NCI-H1694 treated with DMSO at 0.1 percent for 48 hours (cell line): ENCODE results near the gene BABAM2.

Source experiments
- DNase-seq: peaks from one replicate; lab custom pipeline; 2025; lab: John Stamatoyannopoulos, UW

BABAM2 gene

GRCh38 chr2:28345619-28346018, 455.1 kb downstream of the BABAM2 start:
- DNase-seq, result no peak

DNA sequence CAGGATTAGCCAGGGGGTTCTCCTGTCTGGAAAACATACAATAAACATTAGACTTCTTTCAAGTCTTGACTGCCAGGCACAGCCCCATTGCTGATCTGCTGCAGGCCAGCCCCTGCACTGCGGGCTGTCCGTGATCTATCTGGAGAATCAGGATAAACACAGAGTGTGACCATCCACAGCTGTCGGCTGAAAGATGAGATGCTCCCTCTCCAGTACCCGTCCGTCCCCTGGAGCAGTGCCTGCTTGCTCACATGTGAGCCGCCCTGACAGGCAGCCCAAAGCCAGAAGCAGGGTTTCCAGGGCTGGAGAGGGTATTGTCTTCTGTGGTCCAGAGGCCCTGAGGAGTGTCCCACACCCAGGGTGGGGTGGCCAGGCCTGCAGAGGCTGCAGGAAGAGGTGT, 456.1 kb downstream of the BABAM2 start:
- no peak for DNase-seq

GRCh38 chr2:28347193-28347592, 456.7 kb downstream of the BABAM2 start:
- no peak for DNase-seq

- DNase-seq, result no peak
Measured at GRCh38 chr2:28347596-28347995, 457.1 kb downstream of the BABAM2 start.

GRCh38 chr2:28348149-28348567, 457.6 kb downstream of the BABAM2 start:
- DNase-seq, result no peak

GRCh38 chr2:28348921-28349320, 458.4 kb downstream of the BABAM2 start:
- no peak for DNase-seq

- DNase-seq, result no peak
Measured at GRCh38 chr2:28349546-28350165, 459.1 kb downstream of the BABAM2 start.

GRCh38 chr2:28350196-28350595, 459.7 kb downstream of the BABAM2 start:
- no peak for DNase-seq

DNA sequence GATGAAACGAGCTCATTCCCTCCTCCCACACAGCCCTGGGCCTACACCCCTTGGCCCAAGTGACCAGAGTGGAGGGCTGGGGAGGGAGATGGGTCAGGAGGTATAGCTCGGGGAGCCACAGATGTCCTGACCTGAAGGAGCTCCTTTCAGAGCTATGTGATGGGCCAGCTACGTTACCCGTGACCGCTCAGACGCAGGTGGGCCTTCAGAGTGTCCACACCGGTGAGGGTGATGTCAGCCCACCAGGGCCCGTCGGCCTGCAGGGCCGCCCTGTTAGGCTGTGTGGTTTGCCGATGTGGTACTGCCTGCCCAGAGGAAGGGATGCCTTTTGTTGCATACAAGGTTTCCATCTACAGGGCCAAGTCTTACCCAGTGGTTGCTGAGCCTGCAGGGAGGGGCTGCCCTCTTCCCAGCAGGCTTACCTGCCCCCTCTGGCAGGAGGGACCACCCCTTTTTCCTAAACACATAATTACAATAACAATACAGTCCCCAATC, 460.3 kb downstream of the BABAM2 start:
- DNase-seq, result no peak

GRCh38 chr2:28351621-28352020, 461.1 kb downstream of the BABAM2 start:
- no peak for DNase-seq

GRCh38 chr2:28352104-28352503, 461.6 kb downstream of the BABAM2 start:
- DNase-seq, result no peak

GRCh38 chr2:28352610-28353195, 462.2 kb downstream of the BABAM2 start:
- DNase-seq, result no peak

DNA sequence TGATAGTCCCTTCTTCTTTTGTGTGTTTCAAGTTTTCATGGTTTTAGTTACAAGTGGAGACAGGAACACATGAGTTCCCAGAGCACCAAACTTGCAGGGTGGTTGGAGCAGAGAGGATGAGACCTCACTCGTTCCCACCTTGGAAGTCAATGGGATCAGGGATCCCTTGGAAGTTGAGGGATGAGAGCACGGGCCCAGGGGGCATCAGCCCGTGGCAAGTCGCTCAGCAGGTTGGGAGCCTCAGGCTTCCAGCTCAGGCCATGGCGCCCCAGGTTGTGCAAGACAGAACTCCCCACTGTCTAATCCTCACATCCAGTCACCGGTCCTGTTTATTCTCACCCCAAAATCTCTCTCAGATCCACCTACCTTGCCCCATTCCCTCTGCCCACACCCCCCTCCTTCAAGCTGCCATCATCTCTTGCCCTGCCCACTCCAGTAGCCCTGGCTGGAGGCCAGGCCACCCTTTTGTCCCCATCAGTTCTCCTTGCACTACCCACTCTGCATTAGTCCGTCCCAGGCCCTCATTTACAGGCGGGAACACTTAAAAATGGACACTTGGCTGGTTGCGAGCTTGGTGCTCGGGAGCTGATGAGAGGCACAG, 464.5 kb downstream of the BABAM2 start:
- no peak for DNase-seq

- DNase-seq, result no peak
Measured at GRCh38 chr2:28355521-28356094, 465.1 kb downstream of the BABAM2 start.

GRCh38 chr2:28356095-28356911, 465.8 kb downstream of the BABAM2 start:
- no peak for DNase-seq

DNA sequence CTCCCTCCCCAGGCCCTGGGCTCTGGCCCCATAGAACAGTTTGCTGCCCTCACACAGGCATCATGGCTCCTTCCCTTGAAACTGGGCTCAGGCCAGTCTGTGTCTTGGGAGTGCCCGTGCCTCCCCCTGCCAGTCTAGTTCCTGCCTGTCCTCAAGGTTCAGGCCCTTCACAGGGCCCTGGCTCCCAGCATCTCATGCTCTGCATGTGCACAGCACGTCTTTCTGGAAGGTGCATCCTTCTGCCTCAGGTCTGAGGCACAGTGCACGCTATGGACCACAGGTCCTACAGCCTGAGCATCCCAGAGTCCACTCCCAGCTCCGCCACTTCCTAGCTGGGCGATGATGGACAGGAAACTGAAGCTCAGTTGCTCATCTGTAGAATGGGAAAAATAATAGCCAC, 466.5 kb downstream of the BABAM2 start:
- DNase-seq, result no peak

DNA sequence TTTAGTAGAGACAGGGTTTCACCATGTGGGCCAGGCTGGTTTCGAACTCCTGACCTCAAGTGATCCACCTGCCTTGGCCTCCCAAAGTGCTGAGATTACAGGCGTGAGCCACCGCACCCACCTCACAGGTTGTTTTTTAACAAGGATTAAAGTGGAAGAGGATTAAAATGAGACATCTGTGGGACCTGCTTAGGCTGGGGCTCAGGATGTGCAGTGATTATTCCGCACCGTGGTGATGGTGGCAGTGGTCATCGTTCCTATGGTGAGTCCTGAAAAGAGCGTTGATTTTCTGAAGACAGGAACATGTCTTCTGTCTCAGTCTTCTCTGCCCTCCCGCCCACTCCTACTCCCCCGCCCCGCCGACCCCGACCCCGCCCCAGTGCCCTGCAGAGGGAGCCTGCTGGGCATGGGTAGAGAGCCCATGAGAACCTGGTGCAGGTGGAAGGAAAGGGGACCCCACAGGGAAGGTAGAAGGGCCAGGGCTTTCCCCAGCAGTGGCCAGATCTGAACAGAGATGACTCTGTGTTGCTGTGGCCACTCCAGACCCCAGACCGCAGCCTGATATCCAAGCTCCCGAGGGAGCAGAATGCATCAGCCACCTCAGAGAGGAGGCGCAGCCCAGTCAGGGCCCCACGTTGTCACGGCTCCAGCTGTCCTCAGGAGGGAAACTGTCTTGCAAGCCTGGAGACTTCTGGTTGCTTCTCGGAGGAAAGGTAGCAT, 467.6 kb downstream of the BABAM2 start:
- DNase-seq, result no peak

GRCh38 chr2:28358668-28359201, 468.2 kb downstream of the BABAM2 start:
- DNase-seq, result no peak

- no peak for DNase-seq
Measured at GRCh38 chr2:28359222-28360057, 468.9 kb downstream of the BABAM2 start.

DNA sequence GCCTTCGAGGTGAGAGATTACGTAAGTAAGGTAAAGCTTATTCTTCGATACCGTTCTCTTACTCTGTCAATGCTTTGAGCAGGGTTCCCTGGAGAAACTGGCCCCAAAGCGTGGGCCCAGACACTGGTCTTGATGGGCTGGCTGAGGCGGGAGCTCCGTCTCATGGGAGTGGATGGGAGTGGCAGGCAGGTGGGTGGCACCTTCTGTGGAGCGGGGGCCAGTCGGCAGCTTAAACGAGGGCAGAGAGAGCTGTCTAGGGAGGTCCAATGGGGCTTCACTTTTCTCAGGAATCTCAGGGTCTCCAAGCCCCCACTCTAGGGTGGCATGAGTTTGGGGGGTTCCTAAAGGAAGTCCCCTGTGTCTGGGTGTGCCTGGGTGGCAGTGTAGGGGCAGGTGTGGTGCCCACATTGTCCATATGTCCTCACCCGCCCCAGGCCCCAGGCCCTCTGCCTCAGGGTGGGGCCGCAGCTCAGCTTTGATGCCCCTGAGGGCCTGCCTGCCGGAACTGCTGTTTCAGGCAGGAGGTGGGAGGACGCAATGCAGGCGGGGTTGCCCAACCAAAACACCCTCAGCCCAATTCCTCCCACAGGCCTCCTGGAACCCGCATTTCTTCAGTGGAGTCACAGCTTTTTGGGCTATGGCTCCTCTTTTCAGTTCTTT, 469.7 kb downstream of the BABAM2 start:
- no peak for DNase-seq
